ENCODE data around the gene ADAMTSL5. TPM values are rescaled to one million over a fixed set of nuclear protein-coding genes. Genes with fewer than 3 reads are reported as not detected.
A peak's percentile ranks its signal among the peaks of the same experiment; 100 is the strongest.

Gene ADAMTSL5
- total RNA-seq, 1 donor = 1.1 TPM

GRCh38 chr19:1491114-1491848 lies 21.5 kb downstream of the ADAMTSL5 start, which contains the start of gene REEP6:
Gene REEP6 (plus strand): TSS chr19:1491181. CDS start chr19:1491270, 89 bp downstream.
- Histone ChIP-seq H3K4me3 (ENCODE audit: insufficient read depth, low read length) (peak within 1 kb of the TSS; percentile 76), H3K9me3 (ENCODE audit: low read depth, low read length) (no peaks in the 10 kb centered on the region), H3K27ac (ENCODE audit: low read depth, low read length) (no peak within 1 kb of the TSS), H3K27me3 (ENCODE audit: insufficient read depth, low read length) (peaks cover 10% of the 10 kb centered on the region), H3K4me1 (ENCODE audit: insufficient read depth, low read length) (no peaks in the 10 kb centered on the region), H3K79me2 (ENCODE audit: insufficient read depth, low read length) (no peaks in the 10 kb centered on the region), H3K36me3 (ENCODE audit: insufficient read depth, low read length) (no peaks in the 10 kb centered on the region), H3K4me2 (ENCODE audit: insufficient read depth, low read length) (peak within 1 kb of the TSS; percentile 97), H2AFZ (ENCODE audit: low read length) (peak within 1 kb of the TSS; percentile 99), H4K20me1 (ENCODE audit: insufficient read depth, low read length) (no peaks in the 10 kb centered on the region)
- no peak for DNase-seq (ENCODE audit: insufficient read length, low spot score, missing footprints)
- TF ChIP-seq CTCF (IDR thresholded peaks at IDR 0.05; ENCODE audit: extremely low read depth, low read depth, low read length) = no peak

DNA sequence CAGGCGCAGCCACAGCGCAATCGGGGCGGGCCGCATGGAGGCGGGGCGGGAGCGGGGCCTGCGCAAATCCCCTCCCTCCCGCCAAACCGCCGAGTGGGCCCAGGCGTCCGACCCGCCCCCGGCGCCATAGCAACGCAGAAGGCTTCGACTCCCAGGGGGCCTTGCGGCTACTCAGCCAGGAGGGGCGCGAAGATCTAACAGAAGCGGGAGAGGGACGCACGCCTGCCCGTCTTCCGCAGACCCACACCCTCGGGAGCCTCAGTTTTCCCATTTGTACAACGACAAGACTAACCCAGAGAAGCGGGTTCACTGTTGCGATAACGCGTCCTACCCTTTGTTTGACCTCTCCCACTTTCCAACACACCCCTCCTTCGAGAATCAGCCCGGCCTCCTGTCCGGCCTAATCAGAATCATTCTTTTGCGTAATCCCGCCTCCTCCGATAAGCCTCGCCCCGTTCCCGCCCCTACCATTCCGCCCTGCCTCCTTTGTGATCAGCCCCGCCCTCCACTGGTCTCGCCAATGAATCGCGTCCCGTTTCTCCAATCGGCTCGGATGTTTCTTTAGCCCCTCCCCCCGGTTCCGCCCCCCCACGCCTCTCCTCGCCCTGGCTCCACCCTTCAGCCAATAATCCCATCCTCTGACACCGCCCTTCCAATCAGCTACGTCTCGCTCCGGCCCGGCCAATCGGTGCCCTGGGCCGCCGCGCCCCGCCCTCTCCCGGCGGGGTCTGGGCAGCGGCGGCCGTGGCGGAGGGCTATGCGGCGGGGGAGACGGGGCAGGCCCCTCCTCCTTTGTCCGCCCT lies 22.3 kb downstream of the ADAMTSL5 start, which contains the start of gene PCSK4:
Gene PCSK4 (minus strand): TSS at position 40 of the 803 bp plus-strand sequence. CDS start 4 bp downstream, at position 36.
- Histone ChIP-seq H3K4me3 (ENCODE audit: insufficient read depth, low read length) (peak within 1 kb of the TSS; percentile 76), H2AFZ (ENCODE audit: low read length) (peak within 1 kb of the TSS; percentile 99), H3K9me3 (ENCODE audit: low read depth, low read length) (no peaks in the 10 kb centered on the region), H3K27ac (ENCODE audit: low read depth, low read length) (no peak within 1 kb of the TSS), H3K4me2 (ENCODE audit: insufficient read depth, low read length) (peak within 1 kb of the TSS; percentile 97), H3K4me1 (ENCODE audit: insufficient read depth, low read length) (no peaks in the 10 kb centered on the region), H4K20me1 (ENCODE audit: insufficient read depth, low read length) (no peaks in the 10 kb centered on the region), H3K79me2 (ENCODE audit: insufficient read depth, low read length) (no peaks in the 10 kb centered on the region), H3K27me3 (ENCODE audit: insufficient read depth, low read length) (peaks cover 10% of the 10 kb centered on the region), H3K36me3 (ENCODE audit: insufficient read depth, low read length) (no peaks in the 10 kb centered on the region)
- peak; percentile 100 for DNase-seq (ENCODE audit: insufficient read length, low spot score, missing footprints)
- TF ChIP-seq CTCF (IDR thresholded peaks at IDR 0.05; ENCODE audit: extremely low read depth, low read depth, low read length) = no peak

- Histone ChIP-seq H3K4me3 (ENCODE audit: insufficient read depth, low read length) (peak overlapping the region; percentile 76), H3K9me3 (ENCODE audit: low read depth, low read length) (no peaks in the 10 kb centered on the region), H3K36me3 (ENCODE audit: insufficient read depth, low read length) (no peaks in the 10 kb centered on the region), H3K4me2 (ENCODE audit: insufficient read depth, low read length) (peak overlapping the region; percentile 97), H3K27ac (ENCODE audit: low read depth, low read length) (no peak overlapping the region), H4K20me1 (ENCODE audit: insufficient read depth, low read length) (no peaks in the 10 kb centered on the region), H3K27me3 (ENCODE audit: insufficient read depth, low read length) (peaks cover 10% of the 10 kb centered on the region), H2AFZ (ENCODE audit: low read length) (peak overlapping the region; percentile 99), H3K4me1 (ENCODE audit: insufficient read depth, low read length) (no peaks in the 10 kb centered on the region), H3K79me2 (ENCODE audit: insufficient read depth, low read length) (no peaks in the 10 kb centered on the region)
- DNase-seq (ENCODE audit: insufficient read length, low spot score, missing footprints) = no peak
- TF ChIP-seq CTCF (IDR thresholded peaks at IDR 0.05; ENCODE audit: extremely low read depth, low read depth, low read length) = no peak
These were observed 23.1 kb downstream of the ADAMTSL5 start for GRCh38 chr19:1489463-1490310.
